ENCODE data around the gene BIN1.

The BIN1 gene, protein sequence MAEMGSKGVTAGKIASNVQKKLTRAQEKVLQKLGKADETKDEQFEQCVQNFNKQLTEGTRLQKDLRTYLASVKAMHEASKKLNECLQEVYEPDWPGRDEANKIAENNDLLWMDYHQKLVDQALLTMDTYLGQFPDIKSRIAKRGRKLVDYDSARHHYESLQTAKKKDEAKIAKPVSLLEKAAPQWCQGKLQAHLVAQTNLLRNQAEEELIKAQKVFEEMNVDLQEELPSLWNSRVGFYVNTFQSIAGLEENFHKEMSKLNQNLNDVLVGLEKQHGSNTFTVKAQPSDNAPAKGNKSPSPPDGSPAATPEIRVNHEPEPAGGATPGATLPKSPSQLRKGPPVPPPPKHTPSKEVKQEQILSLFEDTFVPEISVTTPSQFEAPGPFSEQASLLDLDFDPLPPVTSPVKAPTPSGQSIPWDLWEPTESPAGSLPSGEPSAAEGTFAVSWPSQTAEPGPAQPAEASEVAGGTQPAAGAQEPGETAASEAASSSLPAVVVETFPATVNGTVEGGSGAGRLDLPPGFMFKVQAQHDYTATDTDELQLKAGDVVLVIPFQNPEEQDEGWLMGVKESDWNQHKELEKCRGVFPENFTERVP

DNA sequence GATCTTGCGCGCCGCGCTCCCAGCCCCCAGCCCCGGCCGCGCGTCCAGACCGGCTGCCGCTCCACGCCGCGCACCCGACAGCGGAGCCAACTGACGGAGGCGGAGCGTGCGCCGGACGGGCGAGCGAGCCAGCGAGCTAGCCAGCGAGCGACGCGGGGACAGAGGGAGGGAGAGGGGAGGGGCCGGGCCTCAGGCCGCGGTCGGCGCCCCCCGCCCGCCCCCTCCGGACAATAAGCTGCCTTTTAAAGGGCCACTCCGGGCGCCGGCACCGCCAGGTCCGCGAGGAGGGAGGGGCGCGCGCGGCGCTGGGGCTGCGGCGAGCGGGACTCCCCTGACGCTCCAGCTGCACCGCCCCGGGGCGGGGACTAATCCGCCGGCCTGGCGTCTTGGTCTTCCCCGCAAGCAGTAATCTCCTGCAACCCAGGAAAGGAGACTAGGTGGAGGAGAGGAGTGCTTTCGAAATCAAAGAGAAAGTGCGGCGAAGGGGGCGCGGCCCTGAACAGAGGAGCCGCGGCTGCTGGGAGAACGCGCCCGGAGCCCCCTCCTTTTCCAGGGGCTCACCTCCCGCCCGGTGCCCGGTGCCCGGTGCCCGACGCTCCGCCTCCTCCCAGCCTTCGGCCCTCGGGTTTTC lies at the start of gene BIN1:
TSS of gene BIN1 (minus strand) at position 164 of the 631 bp plus-strand sequence. CDS start 211 bp downstream, outside the sequence.
- Mint-ChIP-seq H3K4me1 (peaks cover 4% of the 10 kb centered on the region), H3K4me3 (peak within 1 kb of the TSS; percentile 90), H3K36me3 (no peaks in the 10 kb centered on the region), H3K9me3 (no peaks in the 10 kb centered on the region), H3K27me3 (peaks cover 8% of the 10 kb centered on the region), H3K27ac (no peak within 1 kb of the TSS)

DNA sequence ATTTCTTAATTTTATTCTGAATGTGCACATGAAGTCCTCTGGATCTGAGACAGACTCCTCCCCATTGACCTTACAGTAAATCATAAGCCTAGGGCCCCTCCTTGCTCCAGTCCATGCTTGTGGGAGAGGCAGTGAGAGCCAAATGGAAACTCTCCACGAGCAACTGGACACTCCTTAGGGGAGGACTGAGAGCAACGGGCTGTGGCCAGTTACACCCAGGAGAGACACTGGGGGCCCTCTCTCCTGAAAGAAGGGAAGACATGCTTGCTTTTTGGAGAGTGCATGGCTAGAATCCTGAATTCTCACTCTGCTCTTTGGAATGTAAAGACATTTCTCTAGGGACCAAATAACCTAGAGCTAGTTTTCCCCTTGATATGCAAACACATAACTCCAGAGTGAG lies 49.0 kb upstream of the BIN1 start:
- H3K27ac Mint-ChIP-seq, result no peak overlapping the region
- H3K27me3 Mint-ChIP-seq, result no peaks in the 10 kb centered on the region
- no peaks in the 10 kb centered on the region for H3K4me1 Mint-ChIP-seq

DNA sequence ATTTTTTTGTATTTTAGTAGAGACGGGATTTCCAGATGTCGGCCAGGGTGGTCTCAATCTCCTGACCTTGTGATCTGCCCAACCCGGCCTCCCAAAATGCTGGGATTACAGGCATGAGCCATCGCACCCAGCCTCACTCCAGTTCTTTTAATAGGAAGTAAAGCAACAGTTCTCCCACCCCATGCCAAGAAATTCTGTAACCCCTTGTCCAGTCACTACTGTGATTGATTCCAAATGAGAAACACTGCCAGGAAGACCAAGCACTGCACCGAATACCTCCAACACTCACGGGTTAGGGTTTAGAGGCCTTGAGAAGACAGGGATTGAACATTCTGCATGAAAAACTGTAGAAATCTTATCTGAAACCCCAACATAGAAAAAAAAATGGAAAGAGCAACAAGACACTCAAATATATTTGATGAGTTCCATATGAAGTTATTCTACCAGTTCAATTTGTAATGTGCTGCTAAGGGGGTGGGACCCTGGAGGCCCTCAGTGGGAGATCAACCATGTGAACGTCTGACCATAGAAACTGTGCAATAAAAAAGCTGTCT lies 48.2 kb upstream of the BIN1 start:
- H3K36me3 Mint-ChIP-seq, result no peaks in the 10 kb centered on the region

More for the DNA sequence above, 49.0 kb upstream of the BIN1 start:
- Mint-ChIP-seq H3K4me3 (no peak overlapping the region), H3K36me3 (no peaks in the 10 kb centered on the region), H3K9me3 (no peaks in the 10 kb centered on the region)

DNA sequence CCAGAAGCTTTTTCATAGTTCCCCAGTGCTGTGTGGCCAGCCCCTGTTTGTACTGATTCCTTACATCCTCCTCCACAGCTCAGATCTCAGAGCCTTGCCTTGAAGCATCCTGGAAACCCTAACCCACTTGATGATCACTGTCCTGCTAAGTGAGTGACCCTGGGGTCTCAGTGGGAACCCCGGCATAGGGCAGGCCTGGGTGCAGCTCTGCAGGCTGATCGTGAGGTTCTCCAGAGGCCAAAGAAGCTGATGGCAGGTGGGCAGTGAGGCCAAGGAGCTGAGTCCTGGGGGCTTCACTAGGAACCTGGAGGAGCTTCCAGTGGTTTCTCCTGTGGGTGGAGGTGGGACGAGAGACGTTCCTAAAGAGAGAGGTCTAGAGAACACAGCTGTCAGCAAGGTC lies 47.4 kb upstream of the BIN1 start:
- Mint-ChIP-seq H3K36me3 (no peaks in the 10 kb centered on the region), H3K27me3 (no peaks in the 10 kb centered on the region), H3K27ac (no peak overlapping the region), H3K4me1 (no peaks in the 10 kb centered on the region), H3K4me3 (no peak overlapping the region), H3K9me3 (no peaks in the 10 kb centered on the region)

More for the DNA sequence above, 48.2 kb upstream of the BIN1 start:
- no peak overlapping the region for H3K4me3 Mint-ChIP-seq
- no peaks in the 10 kb centered on the region for H3K9me3 Mint-ChIP-seq
- no peaks in the 10 kb centered on the region for H3K4me1 Mint-ChIP-seq
- H3K27me3 Mint-ChIP-seq, result no peaks in the 10 kb centered on the region
- H3K27ac Mint-ChIP-seq, result no peak overlapping the region

DNA sequence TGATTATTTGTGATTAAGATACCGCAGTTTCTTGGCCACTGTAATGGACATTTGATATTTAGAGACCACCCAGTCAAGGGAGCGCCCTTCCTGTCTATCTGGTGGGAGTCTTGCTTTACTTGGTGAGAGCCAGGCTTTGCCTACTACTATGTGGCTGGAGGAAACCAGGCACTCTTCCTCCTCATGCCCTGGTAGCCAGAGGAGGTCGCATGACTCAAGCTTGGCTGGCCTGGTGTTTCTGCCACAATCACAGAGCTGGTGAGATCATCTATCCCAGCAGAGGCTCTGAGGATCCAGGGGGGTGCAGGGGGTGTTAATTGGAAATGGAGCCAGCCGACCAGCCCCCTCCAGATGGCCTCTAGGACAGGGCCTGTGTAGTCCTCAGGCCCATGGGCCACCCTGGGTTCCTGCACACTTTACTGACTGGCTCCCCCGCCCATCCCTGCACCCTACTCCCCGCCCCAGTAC lies 46.8 kb upstream of the BIN1 start:
- Mint-ChIP-seq H3K27me3 (no peaks in the 10 kb centered on the region), H3K36me3 (no peaks in the 10 kb centered on the region), H3K4me3 (no peak overlapping the region), H3K27ac (no peak overlapping the region), H3K4me1 (no peaks in the 10 kb centered on the region), H3K9me3 (no peaks in the 10 kb centered on the region)

DNA sequence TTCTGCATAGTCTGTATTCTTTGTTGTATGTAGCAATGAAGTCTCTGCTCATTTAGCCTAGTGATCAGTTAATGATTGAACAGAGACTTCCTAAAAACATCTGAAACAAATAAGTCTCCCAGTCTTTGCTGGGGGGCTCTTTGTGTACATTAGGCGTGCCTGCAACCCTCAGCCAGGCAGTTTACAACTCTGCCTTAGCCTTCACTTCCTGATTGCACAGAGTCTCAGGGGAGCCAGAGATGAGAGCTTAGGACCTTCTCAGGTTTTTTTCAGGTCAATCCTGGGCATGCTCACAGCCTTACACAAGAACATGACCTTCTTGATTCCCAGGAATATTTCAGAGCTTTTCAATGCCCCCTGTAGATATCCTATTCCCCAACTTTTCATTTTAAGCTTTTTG lies 44.0 kb upstream of the BIN1 start:
- Mint-ChIP-seq H3K36me3 (no peaks in the 10 kb centered on the region), H3K27ac (no peak overlapping the region), H3K4me1 (no peaks in the 10 kb centered on the region), H3K4me3 (no peak overlapping the region), H3K27me3 (no peaks in the 10 kb centered on the region), H3K9me3 (no peaks in the 10 kb centered on the region)

DNA sequence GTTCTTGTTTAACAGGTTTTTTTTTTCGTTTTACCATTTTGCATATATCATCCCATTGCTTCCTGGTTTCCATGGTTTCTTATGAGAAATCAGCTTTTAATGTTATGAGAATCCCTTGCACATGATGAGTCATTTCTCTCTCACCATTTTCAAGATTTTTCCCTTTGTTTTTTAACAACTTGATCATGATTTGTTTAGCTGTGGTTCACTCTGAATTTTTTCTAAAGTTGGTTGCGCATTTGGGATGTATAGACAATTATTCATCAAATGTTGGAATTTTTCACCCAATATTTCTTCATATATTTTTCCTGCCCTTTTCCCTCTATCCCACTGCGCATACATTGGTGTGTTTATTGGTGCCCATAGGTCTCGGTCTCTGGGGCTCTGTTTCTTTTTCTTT lies 42.4 kb upstream of the BIN1 start:
- Mint-ChIP-seq H3K27ac (no peak overlapping the region), H3K27me3 (no peaks in the 10 kb centered on the region), H3K9me3 (no peaks in the 10 kb centered on the region), H3K4me3 (no peak overlapping the region), H3K4me1 (no peaks in the 10 kb centered on the region), H3K36me3 (no peaks in the 10 kb centered on the region)

DNA sequence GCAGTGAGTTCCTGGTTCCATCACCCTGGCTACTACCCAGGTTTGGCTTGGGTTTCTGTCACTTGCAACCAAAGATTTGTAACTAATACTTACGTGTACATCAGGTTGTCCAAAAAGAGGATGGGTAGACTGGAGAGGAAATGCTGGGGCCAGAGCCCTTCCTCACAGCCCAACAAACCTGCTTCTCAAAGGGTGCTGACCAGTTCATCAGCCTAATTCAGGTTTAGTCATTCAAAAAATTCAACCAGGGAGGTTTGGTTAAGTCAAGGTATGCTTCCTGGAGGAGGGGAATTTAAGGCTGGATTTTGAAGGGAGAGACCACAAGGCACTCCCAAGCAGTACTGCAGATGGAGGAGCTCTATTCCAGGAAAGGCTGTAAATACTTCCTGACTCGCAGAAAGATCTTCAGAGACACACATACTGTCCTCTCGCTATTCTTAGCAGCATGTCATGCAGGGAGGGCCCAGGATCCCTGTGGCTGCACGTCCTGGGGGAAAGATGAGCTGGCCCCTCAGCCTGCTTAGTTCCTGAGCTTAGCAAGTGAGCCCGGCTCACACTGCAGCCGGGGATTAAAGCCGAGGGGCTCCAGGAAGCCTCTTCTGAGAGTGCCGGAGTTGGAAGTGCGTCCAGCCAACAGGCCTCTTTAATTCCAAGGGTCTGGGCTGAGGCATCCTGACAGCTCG lies 40.0 kb upstream of the BIN1 start:
- Mint-ChIP-seq H3K9me3 (no peaks in the 10 kb centered on the region), H3K36me3 (no peaks in the 10 kb centered on the region), H3K4me3 (no peak overlapping the region), H3K27ac (no peak overlapping the region), H3K4me1 (no peaks in the 10 kb centered on the region), H3K27me3 (no peaks in the 10 kb centered on the region)

DNA sequence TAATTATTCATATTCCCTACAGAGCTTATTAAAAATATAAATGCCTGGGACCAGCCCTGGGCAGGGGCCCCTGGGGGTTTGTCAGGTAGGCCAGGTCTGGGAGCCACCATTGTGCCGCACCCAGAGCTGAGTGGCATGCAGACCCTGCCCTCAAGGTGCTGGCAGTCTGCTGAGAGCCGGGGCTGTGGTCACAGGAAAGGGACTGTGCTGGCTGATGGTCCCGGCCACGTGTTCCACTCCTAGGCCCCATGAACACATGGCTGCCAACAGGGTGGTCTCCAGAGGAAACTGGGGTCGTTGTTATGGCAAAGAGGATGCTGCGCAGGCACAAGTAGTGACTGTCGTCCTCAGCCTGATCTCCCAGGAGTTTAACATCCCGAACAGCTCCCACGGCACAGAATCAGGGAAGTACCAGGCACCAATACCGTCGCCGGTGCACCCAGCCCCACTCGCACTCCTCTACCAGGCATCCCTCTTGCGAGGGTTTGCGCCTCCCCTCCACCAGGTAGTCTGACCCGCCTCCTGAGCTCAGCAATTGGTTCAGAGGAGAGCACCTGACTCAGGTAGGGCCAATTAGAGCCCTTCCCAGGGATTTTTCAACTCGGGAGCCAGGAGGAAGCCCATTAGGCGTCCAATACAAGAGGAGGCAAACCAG lies 39.2 kb upstream of the BIN1 start:
- Mint-ChIP-seq H3K4me3 (no peak overlapping the region), H3K9me3 (no peaks in the 10 kb centered on the region), H3K36me3 (no peaks in the 10 kb centered on the region), H3K27me3 (peaks cover 1% of the 10 kb centered on the region), H3K27ac (no peak overlapping the region), H3K4me1 (no peaks in the 10 kb centered on the region)

DNA sequence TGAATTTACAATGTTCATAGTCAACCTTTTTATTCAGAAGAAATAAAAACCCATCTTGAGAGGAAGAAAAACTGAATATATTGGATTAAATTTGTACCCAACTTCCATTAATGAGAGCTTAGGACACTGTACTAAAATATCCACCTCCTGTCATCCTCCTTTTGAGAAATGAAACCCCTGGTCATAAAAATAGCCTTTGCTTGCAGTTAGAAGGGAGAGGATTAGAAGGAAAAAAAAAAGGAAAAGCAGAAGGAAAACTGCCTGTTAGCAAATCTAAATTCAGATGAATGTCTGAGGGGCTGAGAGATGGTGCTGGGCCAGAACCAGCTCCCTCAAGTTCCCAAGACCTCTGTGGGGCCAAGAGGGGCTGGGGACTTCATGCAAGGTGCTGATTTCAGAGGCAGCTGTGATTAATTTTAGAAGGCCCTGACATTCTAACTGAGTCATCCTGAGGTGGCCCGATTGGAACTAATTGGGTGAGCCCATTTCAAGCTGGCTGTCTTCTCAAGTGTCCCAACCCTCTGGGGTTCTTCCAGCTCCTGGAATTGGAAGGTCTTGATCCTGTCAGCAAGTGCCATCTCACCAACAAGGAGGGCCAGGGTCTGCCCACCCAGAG lies 38.4 kb upstream of the BIN1 start:
- H3K27me3 Mint-ChIP-seq, result peaks cover 1% of the 10 kb centered on the region
- no peak overlapping the region for H3K27ac Mint-ChIP-seq

DNA sequence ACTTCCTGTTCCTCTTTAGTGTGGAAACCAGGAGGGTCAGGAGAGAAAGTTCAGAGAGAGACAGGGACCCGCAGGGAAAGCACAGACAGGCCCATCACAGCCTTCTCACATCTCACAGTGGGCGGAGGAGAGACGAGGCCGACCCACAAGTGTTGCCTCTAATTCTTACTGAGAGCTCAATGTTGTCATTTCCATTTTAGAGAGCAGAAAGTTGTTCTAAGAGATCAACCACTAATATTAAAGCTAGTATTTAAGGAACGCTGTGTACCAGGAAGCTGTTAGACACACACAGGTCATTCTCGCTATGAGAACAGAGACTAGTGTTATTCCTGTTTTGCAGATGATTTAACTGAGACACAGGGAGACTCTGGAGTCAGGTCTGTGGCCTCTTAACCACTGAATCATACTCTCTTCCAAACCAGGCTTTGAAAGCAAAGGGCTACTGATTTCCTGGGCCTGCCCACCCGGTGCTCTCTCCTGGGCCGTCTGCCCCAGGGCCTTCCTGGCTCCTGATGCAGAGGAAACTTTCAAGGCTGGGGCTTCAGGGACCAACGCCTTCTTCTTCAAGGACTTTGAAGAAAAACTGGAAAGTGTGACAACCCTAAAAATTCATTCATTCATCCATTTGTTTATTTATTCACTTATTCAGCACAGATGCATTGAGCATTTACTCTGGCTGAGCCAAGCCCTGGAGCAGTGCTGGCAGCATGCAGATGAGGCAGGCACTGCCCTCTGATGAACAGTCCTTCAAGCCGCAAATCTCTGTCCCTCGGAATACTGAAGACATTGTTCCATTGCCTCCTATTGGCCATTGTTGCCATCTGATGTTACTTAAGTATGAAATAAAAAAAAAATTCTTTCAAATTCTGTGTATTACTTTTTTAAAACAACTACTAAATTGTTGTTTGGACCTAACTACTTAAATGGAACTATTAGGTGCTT lies 37.2 kb upstream of the BIN1 start:
- no peak overlapping the region for H3K27ac Mint-ChIP-seq
- no peaks in the 10 kb centered on the region for H3K9me3 Mint-ChIP-seq
- H3K4me1 Mint-ChIP-seq, result no peaks in the 10 kb centered on the region
- no peaks in the 10 kb centered on the region for H3K36me3 Mint-ChIP-seq
- no peak overlapping the region for H3K4me3 Mint-ChIP-seq
- H3K27me3 Mint-ChIP-seq, result peaks cover 1% of the 10 kb centered on the region

More for the DNA sequence above, 38.4 kb upstream of the BIN1 start:
- H3K9me3 Mint-ChIP-seq, result no peaks in the 10 kb centered on the region
- H3K4me3 Mint-ChIP-seq, result no peak overlapping the region
- no peaks in the 10 kb centered on the region for H3K4me1 Mint-ChIP-seq
- no peaks in the 10 kb centered on the region for H3K36me3 Mint-ChIP-seq

DNA sequence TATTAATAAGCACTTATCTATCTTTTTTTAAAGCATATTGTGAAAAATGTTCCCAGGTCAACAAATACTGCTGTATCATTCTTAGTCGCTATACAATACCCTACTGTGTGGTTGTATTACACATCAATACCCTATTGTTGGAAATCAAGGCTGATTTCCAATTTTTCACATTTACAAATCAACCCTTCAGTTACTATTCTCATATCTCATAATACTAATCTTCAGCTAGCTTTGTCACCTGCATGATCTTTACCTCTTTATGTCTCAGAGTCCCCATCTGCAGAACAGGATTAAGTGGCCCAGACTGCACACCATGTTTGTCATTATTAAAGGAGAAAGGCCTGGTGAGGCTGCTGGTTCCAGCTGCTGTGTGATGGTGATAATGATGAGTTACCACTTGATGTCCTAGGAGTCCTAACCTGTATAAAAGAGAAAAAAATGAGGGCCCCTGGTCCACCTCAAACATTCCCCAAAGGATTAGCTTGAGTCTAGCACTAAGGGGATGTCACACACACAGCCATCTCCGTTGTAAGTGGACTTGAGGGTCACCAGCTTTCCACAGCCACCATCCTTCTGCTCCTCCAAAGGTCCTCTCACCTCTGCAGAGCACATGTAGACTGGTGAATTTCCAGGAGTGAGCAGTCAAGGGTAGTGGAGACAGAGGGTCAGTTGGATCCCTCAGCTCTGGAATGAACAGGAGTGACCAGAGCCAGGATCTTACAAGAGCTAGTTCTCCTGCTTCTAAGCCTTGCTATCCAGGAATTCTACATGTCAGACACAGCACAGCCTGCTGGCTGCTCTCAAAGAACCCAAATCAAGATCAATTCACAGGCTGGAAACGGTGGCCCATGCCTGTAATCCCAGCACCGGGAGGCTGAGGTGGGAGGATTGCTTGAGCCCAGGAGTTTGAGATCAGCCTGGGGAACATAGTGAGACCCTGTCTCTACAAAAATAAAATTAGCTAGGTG lies 36.0 kb upstream of the BIN1 start:
- H3K27ac Mint-ChIP-seq, result no peak overlapping the region
- H3K36me3 Mint-ChIP-seq, result no peaks in the 10 kb centered on the region
- H3K4me3 Mint-ChIP-seq, result no peak overlapping the region
- no peaks in the 10 kb centered on the region for H3K4me1 Mint-ChIP-seq
- H3K27me3 Mint-ChIP-seq, result peaks cover 1% of the 10 kb centered on the region
- H3K9me3 Mint-ChIP-seq, result no peaks in the 10 kb centered on the region

DNA sequence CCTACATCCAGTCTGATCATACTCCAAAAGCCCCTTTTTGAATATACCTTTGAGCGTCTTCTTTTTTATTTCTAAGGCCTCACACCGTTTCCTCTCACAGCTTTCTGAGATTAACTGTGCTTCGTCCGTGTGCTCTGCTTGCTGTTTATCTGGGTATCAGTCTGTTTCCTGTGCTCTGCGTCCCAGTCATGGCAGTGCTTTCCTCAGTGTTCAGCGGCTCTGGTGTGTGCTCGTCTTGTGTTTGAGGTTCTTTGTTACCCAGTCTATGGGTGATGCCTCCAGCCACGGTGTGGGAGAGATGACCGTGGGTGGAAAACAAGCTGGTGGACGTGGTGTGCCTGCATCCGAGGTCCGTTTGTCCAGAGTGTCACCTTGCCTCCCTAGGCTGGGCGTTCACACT lies 33.6 kb upstream of the BIN1 start:
- Mint-ChIP-seq H3K27ac (no peak overlapping the region), H3K36me3 (no peaks in the 10 kb centered on the region), H3K27me3 (peaks cover 1% of the 10 kb centered on the region), H3K4me3 (no peak overlapping the region), H3K9me3 (no peaks in the 10 kb centered on the region), H3K4me1 (no peaks in the 10 kb centered on the region)
